Left ventricle myocardium superior (tissue), 1 donor: Measurements from ENCODE around the gene RILPL1. TPM values are rescaled to one million over a fixed set of nuclear protein-coding genes. Genes with fewer than 3 reads are reported as not detected.
"Not testable (repeated sequence)": the region's sequence is repeated elsewhere in the genome, so short reads cannot be mapped to it uniquely, and the experiment has no call there.

Experiments
- ATAC-seq: fragments of 200-7000 bp; cut with Tn5 transposase; one replicate; pipeline ENCODE4 v1.9.1; 2020; ENCODE audit warnings: mild to moderate bottlenecking, moderate library complexity
- DNase-seq: peaks from one replicate; pipeline ENCODE4 v3.0.0-alpha.2; 2020
- intact Hi-C: fragments of 100-400 bp; cut with micrococcal nuclease; formaldehyde crosslinking; loops from one replicate; pipeline ENCODE4 v1.11.0; 2022
- total RNA-seq: library from RNA; stranded (reverse); fragmentation: NEBNext Ultra II Directional; extraction: Animal tissue kit (Norgen Biotek cat#: 25700); gene quantifications from one replicate; pipeline ENCODE4 v1.2.1, GENCODE V29; 2021
- donor health status: DM: no; HTN: yes; CAD: no; lungs with severe emphysema.

RILPL1 gene
- total RNA-seq, 1 donor from 2014 or later, result 116 TPM

- DNase-seq (peak; percentile 72), ATAC-seq (peak; percentile 25)
- intact Hi-C loops, result no loop called here
Measured at GRCh38 chr12:123532808-123533649, 490 bp downstream of the RILPL1 start.

DNA sequence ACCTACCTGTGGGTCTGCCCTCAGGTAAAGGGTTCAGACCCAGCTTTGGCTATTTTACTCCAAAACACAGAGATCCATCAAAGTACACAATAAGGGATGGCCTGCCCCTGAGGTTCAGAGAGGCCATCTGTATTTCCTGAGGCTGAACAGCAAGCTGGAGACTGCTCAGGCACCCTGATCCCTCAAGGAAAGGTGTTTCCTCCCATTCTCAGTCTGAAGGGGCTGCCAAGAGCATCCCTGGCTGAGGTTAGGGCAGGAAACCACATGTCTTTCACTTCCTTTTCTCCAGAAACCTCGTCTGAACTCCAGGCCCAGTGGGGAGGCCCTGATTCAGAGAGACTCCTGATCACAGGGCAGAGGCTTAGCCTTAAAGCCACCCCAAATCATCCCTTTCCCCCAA is 1.5 kb downstream of the RILPL1 start:
- intact Hi-C loops, result no loop called here
- ATAC-seq (peak; percentile 4), DNase-seq (no peak)

GRCh38 chr12:123531091-123531490 is 2.4 kb downstream of the RILPL1 start:
- ATAC-seq (peak; percentile 64), DNase-seq (peak; percentile 67)
- intact Hi-C loops, result no loop called here

- no peak for ATAC-seq
- no peak for DNase-seq
- intact Hi-C loops, result no loop called here
Measured at GRCh38 chr12:123530668-123531067, 2.9 kb downstream of the RILPL1 start.

DNA sequence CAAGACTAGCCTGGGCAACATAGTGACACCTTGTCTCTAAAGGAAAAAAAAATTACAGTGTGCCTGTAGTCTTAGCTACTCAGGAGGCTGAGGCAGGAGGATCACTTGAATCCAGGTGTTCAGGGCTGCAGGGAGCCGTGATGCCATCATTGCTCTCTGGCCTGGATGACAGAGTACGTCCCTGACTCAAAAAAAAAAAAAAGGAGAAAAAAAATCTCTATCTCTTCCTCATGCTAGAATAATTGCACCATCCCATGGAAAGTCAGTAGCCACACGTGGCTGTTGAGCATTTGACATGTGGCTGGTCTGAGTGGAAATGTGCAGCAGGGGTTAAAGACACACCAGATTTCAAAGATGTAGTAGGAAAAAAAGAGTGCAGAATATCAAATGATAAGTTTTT is 3.8 kb downstream of the RILPL1 start:
- ATAC-seq (no peak), DNase-seq (no peak)
- intact Hi-C loops, result no loop called here

- intact Hi-C loops, result no loop called here
- no peak for DNase-seq
- ATAC-seq, result no peak
Measured at GRCh38 chr12:123528858-123529257, 4.7 kb downstream of the RILPL1 start.

- ATAC-seq (no peak), DNase-seq (no peak)
- intact Hi-C loops, result no loop called here
Measured at GRCh38 chr12:123526542-123527080, 6.9 kb downstream of the RILPL1 start.

- ATAC-seq (no peak), DNase-seq (no peak)
- intact Hi-C loops, result no loop called here
Measured at GRCh38 chr12:123524378-123524777, 9.1 kb downstream of the RILPL1 start.

GRCh38 chr12:123523518-123523917 is 10.0 kb downstream of the RILPL1 start:
- DNase-seq, result no peak
- intact Hi-C loops, result no loop called here
- ATAC-seq, result no peak

DNA sequence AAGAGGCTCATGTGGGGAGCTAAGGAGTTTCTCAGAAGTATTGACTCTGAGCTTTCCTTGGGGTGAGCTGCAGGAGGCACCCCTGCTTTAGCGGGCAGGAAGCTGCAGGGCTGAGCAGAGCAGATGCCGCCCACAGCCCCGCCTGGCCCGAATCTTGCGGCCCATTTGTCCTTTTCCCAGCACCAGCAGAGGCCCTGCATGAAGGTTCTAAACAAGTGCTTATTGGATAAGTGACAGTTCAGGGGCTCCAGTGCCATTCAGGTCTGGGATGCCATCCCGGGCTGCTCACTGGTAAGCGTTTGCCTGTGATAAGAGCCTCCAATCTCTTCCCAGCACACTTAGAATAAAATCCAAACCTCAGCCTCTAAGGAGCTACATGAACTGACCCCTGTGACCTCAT is 11.4 kb downstream of the RILPL1 start:
- peak; percentile 53 for ATAC-seq
- intact Hi-C loops, result no loop called here
- peak; percentile 72 for DNase-seq

DNA sequence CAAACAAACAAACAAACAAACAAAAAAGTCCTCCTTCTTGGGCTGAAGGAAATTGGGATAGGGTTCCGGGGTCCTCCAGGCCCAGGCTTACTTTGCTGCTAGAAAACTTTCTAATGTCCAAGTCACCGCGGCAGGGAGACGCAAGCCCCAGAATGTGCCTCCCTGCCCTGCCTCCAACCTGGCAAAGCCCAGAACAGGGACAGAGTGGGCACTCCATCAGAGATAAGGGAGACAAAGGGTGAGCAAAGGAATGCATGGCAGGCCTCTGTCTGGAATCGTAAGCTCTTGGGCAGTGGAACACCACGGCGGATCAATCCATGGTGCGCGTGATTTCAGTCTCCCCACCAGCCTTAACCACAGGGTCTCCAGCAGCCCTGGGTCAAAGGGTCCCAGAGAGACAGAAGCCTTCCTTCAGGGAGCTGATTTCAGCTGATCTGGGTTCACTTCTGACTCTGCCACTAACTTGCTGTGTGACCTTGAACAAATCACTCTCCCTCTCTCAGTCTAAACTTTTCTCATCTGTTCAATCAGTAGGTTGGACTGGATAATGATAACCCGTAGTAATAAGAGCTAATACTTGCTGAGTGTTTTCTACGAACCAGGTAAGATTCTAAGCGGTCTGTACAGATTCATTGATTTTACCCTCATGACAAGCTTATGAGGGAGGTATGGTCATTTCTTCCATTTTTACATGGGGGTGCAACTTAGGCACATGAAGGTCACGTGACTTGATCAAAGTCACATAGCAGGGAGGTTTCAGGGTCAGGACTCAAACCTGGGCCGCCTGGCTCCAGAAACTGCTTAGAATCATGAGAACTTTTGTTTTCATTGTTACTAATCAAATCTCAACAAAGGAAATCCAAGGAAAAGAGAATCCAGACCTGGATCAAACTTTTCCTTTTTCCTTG is 12.7 kb downstream of the RILPL1 start:
- intact Hi-C loops, result no loop called here
- peak; percentile 50 for ATAC-seq
- DNase-seq, result peak; percentile 46

DNA sequence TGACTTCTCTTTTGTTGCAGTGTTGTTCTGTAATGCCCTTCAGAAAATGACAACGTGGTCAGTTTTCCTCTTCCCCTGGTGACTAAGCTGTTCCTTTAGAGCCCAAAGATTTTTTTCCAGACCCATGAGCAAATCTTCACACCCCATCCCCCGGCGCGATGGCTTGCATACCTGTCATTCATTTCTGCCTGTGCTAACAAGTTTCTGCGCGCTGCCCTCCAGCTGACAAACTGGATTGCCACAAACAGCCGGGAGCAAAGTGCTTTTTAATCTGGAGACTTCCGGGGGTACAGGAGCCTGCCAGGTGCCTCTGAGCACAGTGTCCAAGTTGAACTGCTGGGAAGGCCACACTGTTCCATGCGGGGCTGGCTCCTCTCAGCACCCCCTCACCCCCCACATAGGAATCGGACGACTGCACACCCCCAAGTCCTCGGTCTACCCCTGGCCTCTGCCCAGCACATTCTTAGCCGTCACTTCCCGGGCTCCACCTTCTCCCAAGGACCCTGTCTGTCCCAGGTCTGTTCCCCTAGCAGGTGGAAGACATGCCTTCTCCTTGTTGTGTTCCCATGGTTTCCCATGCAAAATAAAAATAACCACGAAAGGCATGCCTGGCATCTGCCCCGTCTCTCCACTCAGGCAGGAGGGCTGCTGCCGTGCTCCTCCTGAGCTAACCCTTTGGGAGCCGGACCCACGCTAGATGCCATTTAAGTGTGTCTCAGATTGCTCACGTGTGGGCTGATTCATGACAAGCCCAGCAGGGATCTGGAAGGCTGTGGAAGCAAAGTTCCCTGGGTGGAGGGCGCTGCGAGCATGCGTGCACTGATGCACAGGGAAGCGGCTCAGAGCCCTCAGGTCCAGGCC is 14.1 kb downstream of the RILPL1 start:
- peak; percentile 82 for ATAC-seq
- intact Hi-C loops, result no loop called here
- DNase-seq, result peak; percentile 82

DNA sequence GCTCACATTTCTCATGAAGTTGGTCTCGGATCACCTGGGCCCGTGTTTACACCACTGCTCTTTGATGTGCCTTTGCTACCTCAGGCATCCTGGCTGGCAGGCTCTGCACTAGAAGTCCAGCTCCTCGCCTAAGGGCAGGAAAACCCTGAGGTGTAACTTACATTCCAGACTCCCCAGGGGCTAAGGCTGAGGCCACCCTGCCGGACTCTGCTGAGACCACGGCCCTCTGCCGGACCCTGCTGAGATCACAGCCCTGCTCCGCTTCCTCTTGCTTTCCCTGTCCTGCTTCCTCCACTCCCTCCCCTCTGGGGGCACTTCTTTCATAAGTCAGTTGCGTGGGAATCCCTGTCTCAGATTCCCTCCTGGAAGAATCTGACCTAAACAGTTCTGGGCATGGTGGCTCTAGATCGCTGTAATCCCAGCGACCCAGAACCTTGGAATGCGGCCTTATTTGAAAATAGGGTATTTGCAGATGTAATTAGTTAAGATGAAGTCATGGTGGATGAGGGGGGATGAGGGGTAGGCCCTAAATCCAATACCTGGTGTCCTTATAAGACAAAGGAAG is 17.2 kb downstream of the RILPL1 start:
- ATAC-seq (no peak), DNase-seq (no peak)
- intact Hi-C loops, result no loop called here

GRCh38 chr12:123514582-123515221 is 18.8 kb downstream of the RILPL1 start:
- intact Hi-C loops, DNase-seq, ATAC-seq: not testable (repeated sequence)

DNA sequence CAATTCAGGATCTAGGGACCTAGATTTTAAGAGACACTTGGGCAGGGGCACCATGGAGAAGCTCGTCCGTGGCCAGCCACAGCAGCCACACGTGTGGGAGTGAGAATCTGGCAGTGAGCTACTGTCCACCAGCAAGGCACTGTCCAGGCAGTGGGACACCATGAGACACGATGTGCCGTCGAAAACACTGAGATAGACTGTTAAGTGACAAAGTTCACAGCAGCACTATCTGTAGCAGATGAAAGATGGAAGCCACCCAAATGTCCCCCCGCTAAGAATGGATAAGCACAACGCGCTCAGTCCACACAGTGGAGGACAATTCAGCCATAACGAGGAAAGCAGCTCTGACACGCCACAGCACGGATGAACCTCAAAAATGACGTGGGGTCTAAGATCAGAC is 19.7 kb downstream of the RILPL1 start:
- intact Hi-C loops, result no loop called here
- ATAC-seq, result peak; percentile 54
- DNase-seq, result peak; percentile 42

- ATAC-seq, result peak; percentile 47
- no peak for DNase-seq
- intact Hi-C loops, result no loop called here
Measured at GRCh38 chr12:123512838-123513665, 20.5 kb downstream of the RILPL1 start.

DNA sequence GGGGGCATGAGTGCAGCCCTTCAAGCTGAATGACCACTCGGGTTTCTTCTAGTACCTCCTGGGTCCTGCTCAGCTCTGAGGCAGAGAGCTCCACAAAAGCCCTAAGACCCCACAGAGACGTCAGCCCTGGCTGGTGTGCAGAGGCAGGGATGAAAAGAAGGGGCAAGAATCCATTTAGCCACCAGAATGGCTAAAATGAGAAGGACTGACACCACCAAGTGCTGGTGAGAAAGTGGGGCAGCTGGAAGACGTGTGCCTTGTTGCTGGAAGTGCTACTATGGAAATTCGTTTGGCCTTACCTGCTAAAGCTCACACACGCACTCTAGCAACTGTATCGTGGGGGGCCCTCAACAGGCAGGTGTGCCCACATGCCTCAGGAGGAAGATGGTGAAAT is 26.7 kb downstream of the RILPL1 start:
- DNase-seq (no peak), ATAC-seq (no peak)
- intact Hi-C loops, result no loop called here
